NCI-H146 treated with DMSO at 0.1 percent for 48 hours (cell line): ENCODE measurements around the gene GRM1.

Experiments
- DNase-seq: peaks from one replicate; lab custom pipeline; 2025; ENCODE audit not compliant: unreplicated experiment; lab: John Stamatoyannopoulos, UW

GRM1 gene

GRCh38 chr6:146444189-146444588, 415.3 kb downstream of the GRM1 start:
- DNase-seq: no peak

- DNase-seq: no peak
Observed at GRCh38 chr6:146445233-146445632, 416.4 kb downstream of the GRM1 start.

GRCh38 chr6:146456886-146457285, 428.0 kb downstream of the GRM1 start:
- no peak for DNase-seq

- no peak for DNase-seq
Observed at GRCh38 chr6:146460941-146461340, 432.1 kb downstream of the GRM1 start.

- DNase-seq: no peak
Observed at GRCh38 chr6:146470091-146470770, 441.4 kb downstream of the GRM1 start.

- DNase-seq: no peak
Observed at GRCh38 chr6:146472918-146473317, 444.1 kb downstream of the GRM1 start.

GRCh38 chr6:146481527-146481926, 452.7 kb downstream of the GRM1 start:
- no peak for DNase-seq

- DNase-seq: no peak
Observed at GRCh38 chr6:146484411-146484810, 455.5 kb downstream of the GRM1 start.
